GM19455 (cell line): ENCODE data around the gene CYFIP2.

ENCODE experiments used
- ATAC-seq: cut with Tn5 transposase; IDR thresholded peaks from one replicate; pipeline ENCODE4 v1.9.1; 2021; ENCODE audit not compliant: unreplicated experiment

The CYFIP2 gene

DNA sequence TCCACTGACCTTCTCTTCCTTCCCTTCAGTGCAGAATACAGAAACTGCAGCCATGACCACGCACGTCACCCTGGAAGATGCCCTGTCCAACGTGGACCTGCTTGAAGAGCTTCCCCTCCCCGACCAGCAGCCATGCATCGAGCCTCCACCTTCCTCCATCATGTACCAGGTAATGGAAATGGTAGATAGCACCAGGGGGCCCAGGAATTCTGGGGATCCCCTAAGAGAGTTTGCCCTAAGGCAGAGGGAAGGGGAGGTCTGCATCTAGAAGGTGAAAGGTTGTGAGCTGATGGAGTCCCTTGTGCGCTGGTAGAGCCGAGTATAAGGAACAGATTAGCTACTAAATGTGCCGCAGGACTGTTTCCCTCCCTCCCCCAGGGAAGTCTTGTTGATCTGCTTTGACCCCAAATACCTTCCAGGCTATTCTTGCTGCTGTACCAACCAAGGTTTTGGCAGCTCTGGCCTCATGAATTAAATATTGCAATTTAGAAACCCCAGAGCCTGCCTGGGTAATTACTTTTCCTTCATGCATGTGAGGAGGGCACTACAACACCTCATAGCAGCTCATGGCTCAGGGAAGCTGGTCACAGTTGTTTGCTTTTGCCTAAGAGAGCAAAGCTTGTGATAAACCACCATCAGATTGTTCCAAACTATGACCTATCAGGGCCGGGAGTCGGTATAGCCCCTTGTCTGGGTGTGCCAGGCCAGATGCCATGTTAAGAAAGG lies 19.6 kb downstream of the CYFIP2 start:
- no peak for ATAC-seq

DNA sequence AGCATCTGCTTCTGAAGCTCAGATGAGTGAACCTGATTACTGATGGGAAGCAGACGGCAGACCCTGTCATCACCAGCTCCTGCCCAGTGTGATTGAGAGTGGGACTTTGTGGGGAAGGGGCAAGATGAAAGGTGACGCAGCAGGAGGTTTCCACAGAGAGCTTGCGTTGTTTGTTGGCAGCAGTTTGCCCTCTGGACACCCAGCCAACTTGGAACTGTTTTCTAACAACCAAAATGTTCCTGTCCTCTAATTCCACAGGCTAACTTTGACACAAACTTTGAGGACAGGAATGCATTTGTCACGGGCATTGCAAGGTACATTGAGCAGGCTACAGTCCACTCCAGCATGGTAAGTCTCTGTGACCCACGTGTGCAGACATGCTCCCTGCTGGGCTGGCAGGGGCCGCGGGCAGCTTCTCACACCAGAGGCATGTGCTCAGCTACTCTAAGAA lies 20.9 kb downstream of the CYFIP2 start:
- ATAC-seq, result no peak

DNA sequence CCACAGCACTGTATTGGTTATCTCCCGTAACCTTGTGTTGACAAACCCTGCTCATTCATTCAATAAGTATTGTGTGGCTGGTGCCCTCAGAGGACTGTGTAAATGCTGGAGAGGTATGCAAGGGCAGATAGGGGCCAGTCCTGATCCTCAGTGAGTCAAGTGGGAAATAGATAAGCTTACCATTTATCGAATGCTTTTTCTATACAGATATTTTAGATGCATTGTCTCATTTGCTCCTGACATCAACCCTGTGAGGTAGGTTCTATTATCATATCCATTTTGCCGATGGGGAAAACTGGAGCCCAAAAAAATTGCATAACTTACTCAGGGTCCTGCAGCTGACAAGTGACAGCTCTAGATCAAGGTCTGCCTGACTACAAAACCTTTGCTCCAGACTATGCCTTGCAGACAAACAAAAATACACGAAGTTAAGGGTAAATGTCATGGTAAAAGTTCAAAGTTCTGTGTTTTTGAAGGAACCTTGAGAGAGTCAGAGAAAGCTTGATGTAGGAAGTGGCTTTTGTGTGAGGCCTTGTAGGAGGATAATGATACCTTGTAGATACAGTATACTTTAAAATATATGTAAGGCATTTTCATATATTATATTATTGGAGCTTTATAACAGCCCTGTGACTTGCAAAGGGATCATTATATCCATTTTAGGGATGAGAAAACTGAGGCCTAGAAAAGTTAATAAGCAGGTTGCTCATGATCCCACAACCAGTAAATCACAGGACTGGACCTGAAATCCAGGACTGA lies 22.7 kb downstream of the CYFIP2 start:
- ATAC-seq, result no peak

DNA sequence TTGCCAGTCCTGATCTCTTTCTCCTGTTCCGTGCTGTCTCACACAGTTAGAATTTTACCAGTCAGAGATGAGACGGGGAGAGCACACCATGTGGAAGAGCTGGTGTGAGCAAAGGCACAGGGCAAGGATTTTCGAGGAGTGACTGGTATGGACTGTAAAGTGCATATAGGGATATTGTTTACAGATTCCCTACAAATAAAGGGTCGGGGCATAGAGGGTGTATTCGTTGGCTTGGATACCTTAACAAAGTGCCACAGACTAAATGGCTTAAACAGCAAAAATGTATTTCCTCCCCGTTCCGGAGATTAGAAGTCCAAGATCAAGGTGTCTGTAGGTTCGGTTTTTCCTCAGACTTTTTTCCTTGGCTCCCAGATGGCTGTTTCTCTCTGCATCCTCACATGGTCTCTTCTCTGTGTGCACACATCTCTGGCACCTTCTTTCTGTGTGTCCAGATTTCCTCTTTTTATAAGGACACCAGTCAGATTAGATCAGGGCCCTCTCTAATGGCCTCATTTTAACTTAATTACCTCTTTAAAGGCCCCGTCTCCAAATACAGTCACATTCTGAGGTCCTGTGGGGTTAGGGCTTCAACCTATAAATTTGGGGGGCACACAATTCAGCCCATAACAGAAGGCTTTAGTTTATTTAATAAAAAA lies 23.4 kb downstream of the CYFIP2 start:
- no peak for ATAC-seq

DNA sequence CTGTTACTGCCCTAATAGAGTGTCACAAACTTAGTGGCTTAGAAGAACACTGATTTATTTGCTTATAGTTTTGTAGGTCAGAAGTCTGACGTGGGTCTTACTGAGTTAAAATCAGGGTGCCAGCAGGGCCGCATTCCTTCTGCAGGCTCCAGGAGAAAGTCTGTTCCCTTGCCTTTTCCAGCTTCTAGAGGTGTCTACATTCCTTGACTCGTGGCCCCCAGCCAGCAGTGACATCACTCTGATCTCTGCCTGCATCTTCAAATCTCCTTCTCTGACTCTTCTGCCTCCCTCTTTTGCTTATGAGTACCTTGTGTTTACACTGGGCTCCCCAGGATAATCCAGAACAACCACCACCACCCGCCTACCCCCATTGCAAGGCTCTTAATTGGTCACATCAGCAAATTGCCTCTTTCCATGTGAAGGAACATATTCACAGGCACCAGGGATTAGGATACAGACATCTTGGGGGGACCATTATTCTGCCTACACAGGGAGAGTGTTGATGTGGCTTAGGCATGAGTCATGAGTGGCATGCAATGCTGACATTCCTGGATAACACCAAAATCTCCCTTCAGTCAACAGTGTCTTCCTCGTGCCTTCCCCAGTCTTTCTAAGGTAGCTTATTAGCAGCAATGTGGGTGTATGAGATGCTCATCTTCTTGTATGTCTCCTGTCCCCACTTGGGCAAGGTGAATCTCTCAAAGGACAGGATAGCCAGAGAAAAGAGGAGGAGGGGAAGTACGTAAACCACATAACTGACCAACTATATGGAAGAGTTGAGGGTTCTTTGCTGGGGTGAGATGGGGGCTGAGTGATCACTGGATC lies 24.4 kb downstream of the CYFIP2 start:
- no peak for ATAC-seq

DNA sequence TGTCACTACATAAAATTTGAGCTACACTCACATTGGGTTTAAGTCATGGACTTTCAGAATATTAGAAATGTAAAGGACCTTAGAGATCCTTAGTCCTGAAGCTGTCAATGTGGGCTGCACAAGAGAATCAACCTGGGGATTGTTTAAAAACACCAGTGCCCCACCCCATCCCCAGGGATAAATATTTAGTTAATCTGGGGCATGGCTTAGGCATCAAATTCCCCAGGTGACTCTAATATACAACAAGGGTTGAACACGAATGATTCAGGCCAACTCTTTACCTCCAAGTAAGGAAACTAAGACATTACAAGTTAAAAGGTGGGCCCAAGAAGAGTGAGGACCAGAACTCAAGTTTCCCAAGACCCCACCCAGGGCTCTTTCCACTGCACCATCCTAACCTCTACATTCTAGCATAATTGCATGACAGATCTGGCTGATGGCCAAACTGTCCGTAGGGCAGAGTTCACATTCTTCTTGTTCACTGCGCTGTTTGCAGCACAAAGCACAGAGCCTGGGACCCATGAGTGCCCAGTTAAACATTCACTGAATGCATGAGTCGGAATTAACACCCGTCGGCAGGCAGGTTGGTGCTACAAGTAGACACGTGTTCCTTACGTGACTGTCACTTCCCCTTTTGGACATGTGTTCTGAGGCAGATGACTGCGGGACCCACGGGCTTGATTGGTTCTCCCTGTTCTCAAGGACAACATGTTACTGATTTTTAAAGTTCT lies 25.2 kb downstream of the CYFIP2 start:
- peak; percentile 68 for ATAC-seq

DNA sequence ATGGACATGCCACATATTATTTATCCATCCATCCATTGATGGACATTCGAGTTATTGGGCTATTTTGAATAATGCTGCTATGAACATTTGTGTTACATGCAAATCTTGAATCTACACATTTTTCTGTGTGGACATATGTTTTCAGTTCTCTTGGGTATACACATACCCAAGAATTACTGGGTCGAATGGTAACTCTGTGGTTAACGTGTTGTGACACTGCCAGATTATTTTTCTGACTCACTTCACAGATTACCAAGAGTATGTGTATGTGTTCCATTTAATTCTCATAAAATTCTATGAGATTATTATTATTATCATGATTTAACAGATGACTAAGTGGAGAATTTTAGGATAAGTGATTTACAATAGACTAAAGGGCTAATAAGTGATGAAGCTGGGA lies 26.7 kb downstream of the CYFIP2 start:
- ATAC-seq, result no peak

DNA sequence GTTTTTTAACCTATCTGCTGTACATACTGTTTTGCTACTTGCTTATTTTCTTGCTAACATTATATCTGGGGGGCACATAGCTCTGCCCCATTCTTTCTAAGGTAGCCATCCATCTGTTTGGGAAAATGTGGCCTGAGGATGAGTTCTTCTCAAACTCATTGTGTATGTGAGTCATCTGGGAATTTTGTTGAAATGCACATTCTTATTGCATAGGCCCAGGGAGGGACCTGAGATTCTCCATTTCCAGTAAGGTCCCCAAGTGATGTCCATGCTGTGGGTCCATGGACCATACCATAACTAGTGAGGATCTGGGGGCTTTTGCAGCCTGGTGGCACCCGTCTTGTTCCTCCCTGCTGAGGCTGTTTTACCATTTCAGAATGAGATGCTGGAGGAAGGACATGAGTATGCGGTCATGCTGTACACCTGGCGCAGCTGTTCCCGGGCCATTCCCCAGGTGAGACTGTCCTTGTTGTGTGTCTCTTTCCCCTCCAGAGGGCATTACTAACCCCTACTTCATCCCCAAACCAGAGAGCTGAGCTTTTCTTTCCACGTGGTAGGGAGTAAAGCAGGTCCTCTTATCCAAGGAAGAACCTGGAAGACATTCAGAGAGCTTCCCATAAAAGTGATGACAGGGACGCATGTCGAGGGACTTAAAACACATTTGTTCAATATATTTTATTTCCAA lies 28.6 kb downstream of the CYFIP2 start:
- ATAC-seq, result no peak

DNA sequence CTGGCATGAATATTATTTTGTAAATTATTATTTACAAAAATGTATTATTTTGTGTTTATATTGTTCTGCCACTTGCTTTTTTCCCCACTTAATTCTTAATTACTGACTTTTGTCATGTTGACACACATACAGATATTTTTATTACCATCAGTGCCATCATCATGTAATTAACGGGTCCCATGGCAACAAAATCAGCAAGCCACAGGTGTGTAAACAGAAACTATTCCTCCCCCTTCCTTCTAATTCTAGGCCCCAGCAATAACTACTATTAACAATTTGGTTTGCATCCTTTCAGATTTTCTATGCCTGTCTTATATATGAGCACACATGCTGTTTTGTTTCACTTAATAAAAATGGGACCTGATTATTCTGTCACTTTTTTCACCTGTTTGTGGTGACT lies 29.3 kb downstream of the CYFIP2 start:
- no peak for ATAC-seq

DNA sequence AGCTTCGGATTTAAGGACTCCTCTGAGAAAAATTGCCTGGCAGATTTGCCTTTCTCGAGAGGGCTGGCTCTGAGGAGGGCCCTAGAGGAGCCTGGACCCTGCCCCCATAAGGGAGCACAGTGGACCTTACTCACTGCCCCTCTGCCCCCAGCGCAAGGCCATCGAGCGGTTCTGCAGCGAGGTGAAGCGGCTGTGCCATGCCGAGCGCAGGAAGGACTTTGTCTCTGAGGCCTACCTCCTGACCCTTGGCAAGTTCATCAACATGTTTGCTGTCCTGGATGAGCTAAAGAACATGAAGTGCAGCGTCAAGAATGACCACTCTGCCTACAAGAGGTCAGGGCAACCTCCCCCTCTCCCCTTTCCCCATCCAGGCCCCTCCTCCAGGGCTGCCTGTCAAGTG lies 34.6 kb downstream of the CYFIP2 start:
- ATAC-seq, result no peak

DNA sequence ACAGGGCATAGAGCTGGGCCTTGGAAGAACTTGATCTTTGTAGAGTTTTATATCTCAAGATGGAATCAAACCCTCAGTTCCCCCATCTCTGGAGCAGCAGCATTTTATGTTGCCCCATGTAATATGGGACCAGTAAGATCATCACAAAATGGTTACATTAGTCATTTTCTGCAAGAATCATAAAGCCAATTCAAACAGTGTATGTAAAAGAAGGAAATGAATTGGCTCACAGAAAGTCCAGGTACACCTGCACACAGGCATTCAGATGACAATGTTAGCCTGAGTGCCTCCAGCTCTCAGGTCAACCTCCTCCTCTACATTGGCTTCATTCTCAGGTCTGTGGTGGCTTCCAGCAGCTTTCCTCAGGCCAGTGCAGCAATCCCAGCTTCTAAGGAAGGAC lies 35.1 kb downstream of the CYFIP2 start:
- no peak for ATAC-seq

DNA sequence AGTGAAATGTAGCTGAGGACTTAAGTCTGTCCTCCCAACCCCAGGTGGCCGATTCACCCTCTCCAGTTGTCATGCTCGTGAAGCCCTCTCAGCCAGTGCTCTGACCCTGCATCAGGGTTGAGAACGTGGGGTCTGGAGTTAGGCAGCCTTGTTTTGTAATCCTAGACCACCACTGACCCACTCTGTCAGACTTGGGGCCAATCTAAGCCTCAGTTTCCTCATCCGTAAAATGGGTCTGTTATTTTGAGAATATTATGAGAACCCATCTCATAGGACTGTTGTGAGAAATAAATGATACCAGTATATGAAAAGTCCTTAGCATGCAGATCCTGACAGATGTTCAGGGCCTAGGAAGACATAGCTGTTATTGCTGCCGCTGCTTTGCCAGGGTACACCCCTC lies 37.1 kb downstream of the CYFIP2 start:
- no peak for ATAC-seq

DNA sequence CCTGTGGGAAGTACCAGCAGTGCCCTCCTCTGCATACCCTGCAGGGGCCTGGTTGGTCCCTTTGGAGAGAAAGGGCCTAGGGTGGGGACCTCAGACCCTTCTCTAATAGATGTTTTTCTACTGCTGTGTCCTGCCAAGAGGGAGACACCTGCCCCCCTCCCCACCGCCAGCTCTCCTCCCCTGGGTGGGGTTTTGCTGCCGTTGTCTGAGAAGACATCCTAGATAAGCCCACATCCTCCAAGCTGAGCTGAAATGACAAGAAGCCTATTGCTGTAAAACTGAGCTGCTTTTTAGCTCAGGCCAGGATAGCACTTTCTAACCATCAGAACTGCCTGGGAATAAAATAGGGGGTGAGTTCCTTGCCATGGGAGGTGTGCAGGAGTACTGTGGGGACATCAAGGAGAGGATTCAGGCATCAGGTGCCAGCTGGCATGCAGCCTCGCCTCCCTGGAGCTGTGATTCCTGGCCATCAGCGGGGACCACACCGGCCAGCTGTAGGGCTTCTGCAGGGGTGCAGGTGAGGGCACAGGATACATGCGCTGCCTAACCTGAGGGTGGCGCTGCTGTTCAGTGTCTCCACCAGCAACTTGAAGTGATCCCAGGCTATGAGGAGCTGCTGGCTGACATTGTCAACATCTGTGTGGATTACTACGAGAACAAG lies 37.9 kb downstream of the CYFIP2 start:
- no peak for ATAC-seq

DNA sequence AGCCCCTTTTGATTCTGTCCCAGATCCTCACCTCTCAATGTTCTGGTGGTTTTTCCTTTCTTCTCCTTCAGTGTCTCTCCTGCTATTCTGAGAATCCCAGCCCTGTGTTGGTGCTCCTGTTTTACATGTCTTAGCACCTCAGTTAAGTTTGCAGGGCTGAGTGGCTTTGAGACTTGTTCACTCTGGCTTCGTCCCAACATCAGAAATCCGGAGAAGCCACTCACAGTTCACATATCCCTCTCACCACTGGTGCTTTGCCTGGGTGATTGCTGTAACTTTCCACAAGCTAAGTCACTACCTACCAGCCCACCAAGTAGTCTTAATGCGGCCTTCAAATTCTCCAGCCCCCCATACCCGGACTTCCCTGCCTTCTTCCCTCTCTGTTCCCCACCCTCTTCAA lies 40.2 kb downstream of the CYFIP2 start:
- ATAC-seq, result no peak

DNA sequence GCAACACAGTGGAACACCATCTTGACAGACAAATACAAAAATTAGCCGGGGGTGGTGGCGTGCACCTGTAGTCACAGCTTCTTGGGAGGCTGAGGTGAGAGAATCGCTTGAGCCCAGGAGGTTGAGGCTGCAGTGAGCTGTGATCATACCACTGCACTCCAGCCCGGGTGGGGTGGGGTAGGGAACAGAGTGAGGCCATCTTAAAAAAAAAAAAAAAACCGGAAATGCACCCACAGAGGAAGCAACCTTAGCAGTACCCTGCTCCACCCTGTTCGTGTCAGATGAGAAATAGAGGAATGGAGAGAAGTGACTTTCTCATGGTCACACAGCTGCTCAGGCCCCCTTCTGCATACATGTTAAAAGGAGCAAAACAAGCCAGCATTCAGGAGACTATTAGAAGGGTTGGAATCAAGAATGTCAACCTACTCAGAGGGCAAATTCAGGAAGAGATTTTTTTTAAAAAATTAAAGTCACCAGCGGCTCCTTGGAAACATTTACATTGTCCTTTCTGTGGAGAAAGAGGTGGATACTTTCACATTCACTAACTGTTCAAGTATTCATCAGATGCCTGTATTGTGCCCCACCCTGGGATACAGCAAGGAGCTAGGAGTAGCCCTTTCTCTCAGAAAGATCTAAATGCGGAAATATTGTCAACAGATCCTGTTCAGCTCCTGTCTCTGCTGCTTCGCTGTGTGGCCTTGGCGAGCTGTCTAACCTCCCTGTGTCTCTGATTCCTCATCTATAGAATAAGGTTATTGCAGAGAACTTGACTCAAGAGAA lies 41.0 kb downstream of the CYFIP2 start:
- no peak for ATAC-seq

DNA sequence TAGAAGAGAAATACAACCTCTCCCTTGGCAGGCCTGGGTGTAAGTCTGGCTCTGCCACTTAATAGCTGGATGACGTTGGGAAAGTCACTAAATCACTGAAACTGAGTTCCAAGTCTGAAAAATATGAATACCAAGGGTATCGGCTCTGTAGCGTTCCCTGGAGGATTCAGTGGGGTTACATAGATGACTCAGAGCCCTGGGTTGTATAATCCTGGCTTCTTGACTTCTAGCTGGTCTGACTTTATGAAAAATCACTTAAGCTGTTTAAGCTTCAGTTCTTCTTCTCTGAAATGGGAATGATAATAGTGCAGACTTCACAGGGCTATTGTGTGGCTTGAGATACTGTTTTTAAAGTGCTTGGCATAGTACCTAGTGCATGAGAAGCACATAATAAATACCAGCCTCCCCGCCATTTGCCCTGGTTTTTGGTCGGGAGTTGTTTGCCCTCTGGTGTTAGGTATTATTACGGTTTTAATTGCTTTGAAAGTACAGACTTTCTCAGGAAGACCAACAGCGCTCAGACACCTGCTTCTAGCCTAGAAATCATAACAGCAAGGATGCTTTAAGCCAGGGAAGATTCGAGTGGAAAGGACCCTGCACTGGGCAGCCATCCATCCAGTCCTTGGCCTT lies 43.0 kb downstream of the CYFIP2 start:
- no peak for ATAC-seq

DNA sequence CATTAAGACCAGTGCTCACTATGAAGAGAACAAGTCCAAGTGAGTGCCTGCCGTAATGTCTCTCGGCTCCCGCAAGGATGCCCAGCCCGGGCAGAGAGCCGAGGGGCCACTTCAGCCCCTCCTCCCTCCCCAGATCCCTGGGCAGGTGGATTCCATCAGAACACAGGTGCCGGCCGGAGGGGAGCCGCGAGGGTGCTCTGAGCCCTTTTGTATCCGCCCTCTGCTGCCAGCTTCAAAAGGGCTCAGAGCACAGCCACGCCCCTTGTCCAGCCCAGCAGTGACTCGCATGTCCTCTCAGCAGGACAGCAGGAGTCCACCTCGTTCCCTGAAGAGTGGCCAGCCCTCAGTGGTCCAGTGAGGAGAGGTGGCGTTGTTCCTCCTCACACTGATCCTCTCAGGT lies 43.9 kb downstream of the CYFIP2 start:
- ATAC-seq, result no peak

DNA sequence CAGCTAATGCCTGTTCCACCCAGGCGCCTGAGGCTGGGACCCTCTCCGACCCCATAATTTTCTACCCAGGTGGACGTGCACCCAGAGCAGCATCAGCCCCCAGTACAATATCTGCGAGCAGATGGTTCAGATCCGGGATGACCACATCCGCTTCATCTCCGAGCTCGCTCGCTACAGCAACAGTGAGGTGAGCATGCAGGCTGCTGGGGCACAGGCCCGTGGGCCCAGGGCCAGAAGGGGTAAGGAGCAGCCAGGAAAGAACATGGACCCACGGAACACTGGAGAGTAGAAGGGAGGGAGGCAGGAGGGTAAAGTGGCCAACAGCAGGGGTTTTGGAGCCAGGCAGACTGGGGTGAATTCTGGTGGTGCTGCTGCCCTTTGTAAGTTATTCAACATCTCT lies 45.7 kb downstream of the CYFIP2 start:
- ATAC-seq, result no peak
